DND-41 (cell line): ENCODE data around the gene PCSK4.
"Not testable (repeated sequence)": the region's sequence is repeated elsewhere in the genome, so short reads cannot be mapped to it uniquely, and the experiment has no call there.

Source experiments
- CTCF ChIP-seq: IDR thresholded peaks from 2 replicates; pipeline ENCODE4 v1.5.1; 2012; ENCODE audit warnings: borderline replicate concordance, low read length, moderate library complexity, mild to moderate bottlenecking; ENCODE audit not compliant: poor library complexity, severe bottlenecking; ENCODE audit errors: extremely low read depth
- EZH2 ChIP-seq: IDR thresholded peaks from 3 replicates; pipeline ENCODE4 v1.6.1; 2012; ENCODE audit warnings: borderline replicate concordance, low read depth, mild to moderate bottlenecking, moderate library complexity, low read length, inconsistent platforms; ENCODE audit not compliant: severe bottlenecking

GRCh38 chr19:1539749-1540148, 49.6 kb upstream of the PCSK4 start:
- not testable (repeated sequence) for TF ChIP-seq CTCF, EZH2
